NOMO-1 (cell line): ENCODE results near the gene BSX.

ENCODE experiments used
- DNase-seq, 2 experiments: peaks; one replicate each; lab custom pipeline; 2025; ENCODE audit not compliant: unreplicated experiment in 2 of 2; lab: John Stamatoyannopoulos, UW

Gene BSX

GRCh38 chr11:122963961-122964360 is 17.7 kb downstream of the BSX start:
- no peak for DNase-seq

DNA sequence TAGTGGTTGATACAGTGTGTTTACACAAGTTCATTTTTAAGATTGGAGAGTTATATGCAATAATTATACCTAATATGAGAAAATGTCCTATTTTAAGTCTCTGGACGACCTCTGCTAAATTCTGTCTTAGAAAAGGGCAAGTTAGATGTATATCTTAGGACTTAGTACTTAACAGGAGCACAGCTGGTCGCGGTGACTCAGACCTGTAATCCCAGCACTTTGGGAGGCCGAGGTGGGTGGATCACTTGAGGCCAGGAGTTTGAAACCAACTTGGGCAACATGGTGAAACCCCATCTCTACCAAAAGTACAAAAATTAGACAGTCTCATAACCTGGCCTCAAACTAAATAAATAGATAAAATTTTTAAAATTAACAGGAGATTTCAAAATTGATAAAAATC is 27.2 kb downstream of the BSX start:
- no peak for DNase-seq

- DNase-seq, result no peak
Measured at GRCh38 chr11:122951211-122951610, 30.4 kb downstream of the BSX start.

DNA sequence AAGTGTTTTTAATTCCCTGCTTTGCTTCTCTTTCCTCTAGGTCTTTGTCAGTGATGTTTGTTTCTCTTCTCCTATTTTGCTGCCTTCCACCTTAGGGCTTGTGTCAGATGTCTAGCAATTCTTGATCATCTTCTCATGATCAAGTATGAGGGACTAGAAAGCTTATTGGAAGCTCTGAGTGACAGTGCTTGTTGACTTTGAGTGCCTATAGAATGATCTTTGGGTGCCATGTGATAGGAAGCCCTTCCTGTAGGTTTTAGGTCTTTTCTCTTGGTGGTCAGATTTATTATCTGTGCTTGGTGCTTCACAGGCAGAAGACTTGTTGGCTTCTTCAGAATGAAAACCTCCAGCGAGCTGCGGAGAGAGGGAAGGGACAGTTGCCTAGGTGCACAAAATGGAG is 43.1 kb downstream of the BSX start:
- DNase-seq, result no peak

DNA sequence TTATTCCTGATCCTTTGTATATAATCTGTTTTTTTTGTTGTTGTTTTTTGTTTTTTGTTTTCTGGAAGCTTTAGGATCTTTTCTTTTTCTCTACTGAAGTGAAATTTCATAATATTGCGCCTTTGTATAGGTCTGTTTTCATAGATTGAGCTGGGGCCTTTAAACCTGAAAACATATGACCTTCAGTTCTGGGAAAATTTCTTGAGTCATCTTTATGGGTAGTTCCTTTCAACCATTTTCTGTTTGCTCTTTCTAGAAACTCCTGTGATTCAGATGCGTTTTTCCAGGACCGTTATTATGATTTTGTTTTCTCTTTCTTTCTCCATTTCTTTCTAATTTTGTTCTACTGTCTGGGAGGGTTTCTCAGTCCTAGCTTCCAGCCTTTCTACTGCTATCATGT is 43.7 kb downstream of the BSX start:
- no peak for DNase-seq

- DNase-seq, result peak; percentile 21 to 61
Measured at GRCh38 chr11:122933416-122933815, 48.2 kb downstream of the BSX start.

GRCh38 chr11:122931510-122931909 is 50.1 kb downstream of the BSX start:
- no peak for DNase-seq
